Fibroblast of lung (primary cell): ENCODE data around the gene AGGF1.

Source experiments
- CTCF ChIP-seq, 2 donors: IDR thresholded peaks in 1 of 2; conservative IDR thresholded peaks in 1 of 2; 1 replicate in 1 of 2; 2 replicates in 1 of 2; pipeline ENCODE4 v1.5.1; 2011 to 2012; ENCODE audit warnings: low read length in 2 of 2, control low read depth in 1 of 2, inconsistent platforms in 1 of 2, low read depth in 1 of 2, mild to moderate bottlenecking in 1 of 2
- EZH2 ChIP-seq: IDR thresholded peaks from 2 replicates; pipeline ENCODE4 v1.5.1; 2012; ENCODE audit warnings: low read length, control low read depth, mild to moderate bottlenecking; ENCODE audit errors: missing control alignments

GRCh38 chr5:77104813-77105212 is 74.6 kb downstream of the AGGF1 start:
- no peak for TF ChIP-seq CTCF (conservative IDR thresholded peaks at IDR 0.05 in 1 of 2, IDR thresholded peaks at IDR 0.05 in 1 of 2; ENCODE audit: low read depth in 1 of 2, low read length in 2 of 2)
- no peak for TF ChIP-seq EZH2
